Vagina (tissue), 2 donors: ENCODE results near the gene KIF26A.

Source experiments
- CTCF ChIP-seq, 3 experiments: fragments of 450-650 bp in 2 of 3; fragments of 200-600 bp in 1 of 3; sonication (generic) in 1 of 3; IDR thresholded peaks; one replicate each; pipeline ENCODE4 v1.5.1; 2017 to 2019; ENCODE audit warnings: antibody characterized with exemption in 3 of 3, mild to moderate bottlenecking in 2 of 3, moderate library complexity in 2 of 3
- POLR2A ChIP-seq, 2 donors: fragments of 450-650 bp; IDR thresholded peaks; one replicate each; pipeline ENCODE4 v1.6.1; 2017; ENCODE audit warnings: antibody characterized with exemption in 2 of 2, mild to moderate bottlenecking in 2 of 2, moderate library complexity in 2 of 2

DNA sequence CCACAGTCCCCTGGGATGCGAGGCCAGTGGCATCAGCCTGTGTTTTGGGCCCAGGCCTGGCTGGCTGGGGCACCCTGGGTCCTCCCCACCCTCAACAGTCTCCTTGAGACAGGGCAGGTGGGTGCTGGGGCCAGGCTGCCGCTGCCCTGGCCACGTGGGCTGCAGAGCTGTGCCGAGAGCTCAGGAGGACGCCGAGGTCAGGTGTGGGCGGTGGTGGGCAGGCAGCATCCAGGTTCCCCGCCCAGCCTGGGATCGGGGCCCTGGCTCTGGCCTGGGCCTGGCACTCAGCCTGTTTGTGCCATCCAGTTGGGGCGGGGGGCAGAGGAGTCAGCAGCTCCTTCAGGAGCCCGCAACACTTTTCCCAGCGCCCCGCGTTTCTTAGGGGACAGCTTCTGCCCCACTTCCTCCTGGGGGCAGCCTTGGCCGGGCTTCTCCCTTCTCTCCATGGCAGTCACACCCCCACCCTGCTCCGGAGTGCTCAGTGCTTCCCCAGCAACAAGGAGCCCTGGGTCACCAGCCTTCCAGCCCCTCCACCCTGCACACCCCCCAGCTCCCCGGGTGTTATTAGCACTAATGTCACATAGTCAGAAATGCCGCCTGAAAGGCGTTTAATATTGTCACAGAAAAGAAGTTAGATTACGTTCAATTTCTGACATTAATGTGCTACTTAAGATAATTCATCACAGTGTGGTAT is 30.8 kb downstream of the KIF26A start:
- TF ChIP-seq CTCF (IDR thresholded peaks at IDR 0.05) (no peak), POLR2A (IDR thresholded peaks at IDR 0.05) (no peak)
